WERI-Rb-1 (cell line): ENCODE measurements around the gene SOX6.

Experiments
- DNase-seq: peaks from one replicate; pipeline ENCODE4 v3.0.0-alpha.2; 2020
- H3K27ac ChIP-seq: fragments of 250-450 bp; sonication (Bioruptor Pico); 2 replicates; pipeline ENCODE4 v1.5.1; 2020; ENCODE audit warnings: mild to moderate bottlenecking, moderate library complexity
- H3K27me3 ChIP-seq: fragments of 250-450 bp; sonication (Bioruptor Pico); 2 replicates; pipeline ENCODE4 v1.5.1; 2021; ENCODE audit warnings: mild to moderate bottlenecking, low read depth, moderate library complexity; ENCODE audit not compliant: insufficient read depth, severe bottlenecking
- H3K36me3 ChIP-seq: fragments of 250-450 bp; sonication (Bioruptor Pico); 2 replicates; pipeline ENCODE4 v1.5.1; 2020; ENCODE audit warnings: mild to moderate bottlenecking, moderate library complexity
- H3K4me3 ChIP-seq: 2 replicates; pipeline ENCODE4 v1.5.1; 2011; ENCODE audit warnings: low read depth, mild to moderate bottlenecking, control low read depth, low read length
- H3K9me3 ChIP-seq: fragments of 250-450 bp; sonication (Bioruptor Pico); 2 replicates; pipeline ENCODE4 v1.5.1; 2021; ENCODE audit warnings: mild to moderate bottlenecking, moderate library complexity; ENCODE audit not compliant: severe bottlenecking
- TF ChIP-seq, protein P1 (sequence below): IDR thresholded peaks from 2 replicates; pipeline ENCODE4 v1.5.1; 2011; ENCODE audit warnings: low read depth, mild to moderate bottlenecking, control low read depth, inconsistent platforms, low read length

SOX6 gene

DNA sequence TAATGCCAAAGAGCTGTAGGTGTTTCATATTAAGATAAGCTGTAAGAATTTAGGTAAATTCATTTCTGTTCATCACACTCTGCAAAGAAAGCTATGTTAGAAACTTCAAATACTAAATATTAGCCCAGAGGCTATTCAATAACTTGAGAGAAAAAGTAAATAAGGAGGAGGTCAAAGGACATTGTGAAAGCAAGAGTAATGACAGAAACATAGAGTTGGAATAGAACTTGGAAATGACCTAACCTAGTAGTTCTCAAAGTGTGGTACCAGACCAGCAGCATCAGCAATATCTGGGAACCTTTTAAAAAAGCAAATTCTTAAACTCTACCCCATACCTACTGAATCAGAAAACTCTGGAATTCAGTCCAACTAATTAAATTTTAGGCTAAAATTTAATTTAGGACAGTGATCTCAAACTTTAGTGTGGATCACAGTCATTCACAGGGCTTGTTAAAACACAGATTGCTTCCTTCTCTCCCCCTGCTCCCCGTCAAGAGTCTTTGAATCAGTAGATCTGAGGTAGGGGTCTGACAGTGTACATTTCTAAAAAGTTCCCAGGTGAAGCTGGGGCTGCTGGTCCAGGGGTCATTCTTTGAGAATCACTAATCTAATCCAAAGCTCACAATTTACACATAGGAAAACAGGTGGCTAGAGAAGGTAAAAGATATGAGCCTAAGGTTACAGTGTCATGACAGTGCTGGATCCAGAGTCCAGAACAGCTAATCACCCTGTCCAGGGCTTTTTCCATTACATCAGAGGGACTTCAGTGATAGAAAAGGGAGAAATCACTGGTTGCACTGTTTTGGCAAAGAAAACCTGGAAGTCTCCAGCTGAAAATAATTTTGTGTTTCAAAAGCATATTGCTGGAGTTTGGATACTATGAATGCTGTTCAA is 241.1 kb downstream of the SOX6 start:
- DNase-seq, result no peak
- Histone ChIP-seq H3K27ac (no peak overlapping the region), H3K4me3 (no peak overlapping the region), H3K36me3 (no peaks in the 10 kb centered on the region), H3K27me3 (no peaks in the 10 kb centered on the region), H3K9me3 (no peaks in the 10 kb centered on the region)
- TF ChIP-seq, protein P1, sequence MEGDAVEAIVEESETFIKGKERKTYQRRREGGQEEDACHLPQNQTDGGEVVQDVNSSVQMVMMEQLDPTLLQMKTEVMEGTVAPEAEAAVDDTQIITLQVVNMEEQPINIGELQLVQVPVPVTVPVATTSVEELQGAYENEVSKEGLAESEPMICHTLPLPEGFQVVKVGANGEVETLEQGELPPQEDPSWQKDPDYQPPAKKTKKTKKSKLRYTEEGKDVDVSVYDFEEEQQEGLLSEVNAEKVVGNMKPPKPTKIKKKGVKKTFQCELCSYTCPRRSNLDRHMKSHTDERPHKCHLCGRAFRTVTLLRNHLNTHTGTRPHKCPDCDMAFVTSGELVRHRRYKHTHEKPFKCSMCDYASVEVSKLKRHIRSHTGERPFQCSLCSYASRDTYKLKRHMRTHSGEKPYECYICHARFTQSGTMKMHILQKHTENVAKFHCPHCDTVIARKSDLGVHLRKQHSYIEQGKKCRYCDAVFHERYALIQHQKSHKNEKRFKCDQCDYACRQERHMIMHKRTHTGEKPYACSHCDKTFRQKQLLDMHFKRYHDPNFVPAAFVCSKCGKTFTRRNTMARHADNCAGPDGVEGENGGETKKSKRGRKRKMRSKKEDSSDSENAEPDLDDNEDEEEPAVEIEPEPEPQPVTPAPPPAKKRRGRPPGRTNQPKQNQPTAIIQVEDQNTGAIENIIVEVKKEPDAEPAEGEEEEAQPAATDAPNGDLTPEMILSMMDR, result no peak

DNA sequence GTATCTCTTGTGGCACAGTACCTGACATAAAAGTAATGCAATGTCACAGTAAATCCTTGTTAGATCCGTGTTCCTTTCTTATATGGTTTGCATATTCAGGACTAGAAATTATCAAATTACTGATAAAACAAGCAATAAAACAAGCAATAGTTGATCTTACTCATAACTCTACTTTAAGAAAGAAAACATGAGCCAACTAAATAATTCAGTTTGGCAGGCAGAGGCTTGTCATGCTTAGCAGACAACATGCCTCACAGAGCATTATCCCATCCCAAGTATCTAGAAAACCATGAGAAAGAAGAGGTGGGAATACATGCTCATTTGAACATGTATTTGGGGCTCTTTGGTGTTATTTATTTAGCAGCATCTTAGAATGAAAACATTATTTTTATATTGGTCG is 241.9 kb downstream of the SOX6 start:
- TF ChIP-seq, protein P1, result no peak
- H3K4me3 ChIP-seq, result no peak overlapping the region
- H3K9me3 ChIP-seq, result no peaks in the 10 kb centered on the region
- no peak for DNase-seq
- no peak overlapping the region for H3K27ac ChIP-seq
- H3K27me3 ChIP-seq, result no peaks in the 10 kb centered on the region
- no peaks in the 10 kb centered on the region for H3K36me3 ChIP-seq

DNA sequence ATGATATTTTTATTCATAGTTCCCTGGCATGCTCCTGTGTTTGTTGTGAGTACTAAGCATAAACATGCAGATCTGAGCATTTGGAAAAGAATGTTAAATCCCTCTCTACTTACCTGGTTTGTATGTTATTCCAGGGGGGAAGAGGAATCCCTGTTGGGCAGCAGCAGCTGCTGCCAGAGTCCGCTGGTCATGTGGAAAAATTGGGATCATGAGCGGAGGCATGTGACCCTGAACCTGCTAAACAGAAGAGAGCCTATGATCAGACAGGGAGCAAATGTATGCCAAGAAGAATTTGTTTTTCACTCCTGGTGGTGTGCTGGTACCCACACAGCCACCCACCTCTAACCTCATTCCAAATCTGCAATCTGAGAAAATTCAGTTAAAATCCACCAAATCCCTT is 244.7 kb downstream of the SOX6 start:
- no peak for DNase-seq
- TF ChIP-seq, protein P1, result no peak
- Histone ChIP-seq H3K4me3 (no peak overlapping the region), H3K27ac (no peak overlapping the region), H3K36me3 (no peaks in the 10 kb centered on the region), H3K27me3 (no peaks in the 10 kb centered on the region), H3K9me3 (no peaks in the 10 kb centered on the region)

DNA sequence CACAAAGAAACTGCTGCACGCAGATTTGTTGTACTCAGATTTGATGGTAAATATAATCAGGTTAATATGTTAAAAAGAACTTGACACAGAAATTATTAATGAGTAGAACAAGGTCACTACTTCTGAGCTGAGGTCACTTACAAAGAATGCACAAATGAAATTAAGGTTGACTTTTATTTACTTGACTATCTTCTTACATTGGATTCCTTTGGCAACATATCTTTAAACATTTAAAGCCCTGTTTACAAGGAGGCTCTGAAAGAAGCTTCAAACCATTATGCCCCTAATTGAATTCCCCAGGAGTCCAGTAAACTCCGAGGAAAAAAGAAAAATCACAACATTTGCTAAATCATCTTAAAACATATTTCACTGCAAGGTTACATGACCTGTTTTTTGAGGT is 245.5 kb downstream of the SOX6 start:
- DNase-seq, result no peak
- TF ChIP-seq, protein P1, result no peak

DNA sequence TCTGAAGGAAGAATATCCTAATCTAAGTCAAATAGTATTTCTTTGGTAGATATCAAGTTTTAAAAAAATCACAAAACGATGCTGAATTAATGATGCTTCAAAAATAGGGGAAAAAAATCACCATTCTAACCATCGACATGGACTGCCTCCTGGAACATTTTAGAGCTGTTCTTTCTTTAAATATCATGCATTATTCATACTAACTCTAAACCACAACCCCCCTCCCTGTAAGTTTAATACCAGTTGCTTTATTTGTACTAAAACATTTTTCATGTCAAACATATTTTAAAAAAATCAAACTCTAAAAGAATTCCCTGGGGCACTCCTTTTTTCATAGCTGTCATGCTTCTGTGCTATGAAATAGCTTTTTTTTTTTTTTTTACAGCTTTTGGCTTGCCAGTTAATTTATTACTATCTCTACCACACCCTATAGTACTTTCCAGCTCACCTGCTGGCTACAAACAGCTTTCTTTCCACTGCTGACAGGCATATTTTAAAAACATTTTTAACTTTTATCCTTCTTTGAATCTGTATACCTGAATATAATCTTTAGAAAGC is 256.9 kb downstream of the SOX6 start:
- Histone ChIP-seq H3K27me3 (no peaks in the 10 kb centered on the region), H3K36me3 (no peaks in the 10 kb centered on the region), H3K27ac (no peak overlapping the region), H3K9me3 (no peaks in the 10 kb centered on the region), H3K4me3 (no peak overlapping the region)
- no peak for DNase-seq
- TF ChIP-seq, protein P1, result no peak

More for the DNA sequence above, 245.5 kb downstream of the SOX6 start:
- Histone ChIP-seq H3K27me3 (no peaks in the 10 kb centered on the region), H3K36me3 (no peaks in the 10 kb centered on the region), H3K4me3 (no peak overlapping the region), H3K27ac (no peak overlapping the region), H3K9me3 (peaks cover 5% of the 10 kb centered on the region)
